GM23338 (cell line): ENCODE results near the gene MAP1LC3A. TPM values are rescaled to one million over a fixed set of nuclear protein-coding genes. Genes with fewer than 3 reads are reported as not detected.

Experiments used
- ATAC-seq: fragments of 200-7000 bp; cut with Tn5 transposase; 3 replicates; pipeline ENCODE4 v1.9.1; 2020
- DNase-seq: peaks from one replicate; pipeline ENCODE4 v3.0.0-alpha.2; 2015; ENCODE audit warnings: low spot score
- H2AFZ ChIP-seq: fragments of 200-600 bp; sonication (generic); 2 replicates; pipeline ENCODE4 v1.8.0; 2016; ENCODE audit warnings: antibody characterized with exemption, mild to moderate bottlenecking, moderate library complexity
- H3F3A ChIP-seq: fragments of 200-600 bp; sonication (generic); replicated peaks from 2 replicates; pipeline ENCODE4 v1.8.0; 2017; ENCODE audit warnings: antibody characterized with exemption, mixed run types, low read depth
- H3K27ac ChIP-seq: fragments of 200-600 bp; sonication (generic); 2 replicates; pipeline ENCODE4 v1.6.1; 2016; ENCODE audit warnings: low read depth
- H3K27me3 ChIP-seq: fragments of 200-600 bp; sonication (generic); 2 replicates; pipeline ENCODE4 v1.8.0; 2016; ENCODE audit warnings: mild to moderate bottlenecking, mixed run types, moderate library complexity; ENCODE audit not compliant: insufficient read depth
- H3K36me3 ChIP-seq: fragments of 200-600 bp; sonication (generic); 2 replicates; pipeline ENCODE4 v1.8.0; 2016; ENCODE audit warnings: mild to moderate bottlenecking; ENCODE audit not compliant: insufficient read depth
- H3K4me1 ChIP-seq: fragments of 200-600 bp; sonication (generic); 2 replicates; pipeline ENCODE4 v1.8.0; 2016; ENCODE audit warnings: mild to moderate bottlenecking, moderate library complexity; ENCODE audit not compliant: insufficient read depth
- H3K4me2 ChIP-seq: fragments of 200-600 bp; sonication (generic); 2 replicates; pipeline ENCODE4 v1.7.1; 2017; ENCODE audit warnings: mixed run types
- H3K4me3 ChIP-seq: fragments of 200-600 bp; sonication (generic); 2 replicates; pipeline ENCODE4 v1.6.1; 2016; ENCODE audit warnings: mixed run types
- H3K79me2 ChIP-seq: fragments of 200-600 bp; sonication (generic); replicated peaks from 2 replicates; pipeline ENCODE4 v1.8.0; 2017; ENCODE audit warnings: mild to moderate bottlenecking; ENCODE audit not compliant: insufficient read depth
- H3K9me2 ChIP-seq: fragments of 200-600 bp; sonication (generic); 2 replicates; pipeline ENCODE4 v1.8.0; 2017; ENCODE audit not compliant: insufficient read depth
- H4K20me1 ChIP-seq: fragments of 200-600 bp; sonication (generic); replicated peaks from 2 replicates; pipeline ENCODE4 v1.8.0; 2017; ENCODE audit warnings: mild to moderate bottlenecking; ENCODE audit not compliant: insufficient read depth
- H3K27ac Mint-ChIP-seq: 2 replicates; pipeline ENCODE4 v1.8.0; 2020; ENCODE audit warnings: inconsistent platforms, mild to moderate bottlenecking, moderate library complexity, mixed read lengths
- H3K27me3 Mint-ChIP-seq: 3 replicates; pipeline ENCODE4 v1.8.0; 2022; ENCODE audit warnings: low read depth, mild to moderate bottlenecking, moderate library complexity, mixed read lengths, inconsistent platforms; ENCODE audit not compliant: insufficient read depth, poor library complexity
- H3K36me3 Mint-ChIP-seq: 3 replicates; pipeline ENCODE4 v1.8.0; 2021; ENCODE audit warnings: low read depth, mild to moderate bottlenecking, inconsistent platforms, moderate library complexity, mixed read lengths
- H3K4me1 Mint-ChIP-seq: 3 replicates; pipeline ENCODE4 v1.8.0; 2020; ENCODE audit warnings: mild to moderate bottlenecking, inconsistent platforms, mixed read lengths
- H3K4me3 Mint-ChIP-seq: 3 replicates; pipeline ENCODE4 v1.8.0; 2021; ENCODE audit warnings: moderate library complexity, mild to moderate bottlenecking, inconsistent platforms, mixed read lengths
- H3K9me3 Mint-ChIP-seq: 3 replicates; pipeline ENCODE4 v1.8.0; 2020; ENCODE audit warnings: moderate library complexity, mild to moderate bottlenecking, inconsistent platforms, mixed read lengths
- CREB1 ChIP-seq: fragments of 250-450 bp; sonication (Bioruptor Pico); IDR thresholded peaks from 2 replicates; pipeline ENCODE4 v1.5.0; 2020; ENCODE audit warnings: low read depth, mild to moderate bottlenecking, moderate library complexity
- CTCF ChIP-seq, 2 experiments: fragments of 200-600 bp in 1 of 2; sonication (generic) in 1 of 2; conservative IDR thresholded peaks; 2 replicates each; pipeline versions ENCODE4 v1.5.1 to v1.6.1; 2016 to 2017; ENCODE audit warnings: antibody characterized with exemption in 2 of 2, low read depth in 2 of 2, mild to moderate bottlenecking in 2 of 2, moderate library complexity in 1 of 2
- EZH2 ChIP-seq: fragments of 200-600 bp; sonication (generic); IDR thresholded peaks from one replicate; pipeline ENCODE4 v1.8.0; 2017; ENCODE audit warnings: antibody characterized with exemption, mild to moderate bottlenecking, low read depth; ENCODE audit not compliant: unreplicated experiment
- EZH2phosphoT487 ChIP-seq: fragments of 200-600 bp; sonication (generic); IDR thresholded peaks from one replicate; pipeline ENCODE4 v1.8.1; 2018; ENCODE audit warnings: antibody characterized with exemption; ENCODE audit not compliant: unreplicated experiment
- JUNB ChIP-seq: IDR thresholded peaks from one replicate; pipeline ENCODE4 v1.6.1; 2016; ENCODE audit warnings: antibody characterized with exemption; ENCODE audit not compliant: unreplicated experiment
- NANOG ChIP-seq: IDR thresholded peaks from 2 replicates; pipeline ENCODE4 v1.6.1; 2016; ENCODE audit warnings: antibody characterized with exemption, borderline replicate concordance
- POLR2AphosphoS5 ChIP-seq: IDR thresholded peaks from 2 replicates; pipeline ENCODE4 v1.6.1; 2016; ENCODE audit warnings: antibody characterized with exemption, low read depth
- STAT1 ChIP-seq: IDR thresholded peaks from one replicate; pipeline ENCODE4 v1.6.1; 2016; ENCODE audit warnings: antibody characterized with exemption; ENCODE audit not compliant: unreplicated experiment
- ZNF114 ChIP-seq: fragments of 250-450 bp; sonication (Bioruptor Pico); IDR thresholded peaks from 2 replicates; pipeline ENCODE4 v1.5.0; 2020; ENCODE audit warnings: mild to moderate bottlenecking, moderate library complexity
- ZNF331 ChIP-seq: fragments of 250-450 bp; sonication (Bioruptor Pico); IDR thresholded peaks from 2 replicates; pipeline ENCODE4 v1.5.0; 2020; ENCODE audit warnings: low read depth, mild to moderate bottlenecking, moderate library complexity
- polyA plus RNA-seq: library from polyadenylated mRNA; unstranded; fragments of >200 nt; fragmentation: Nextera tagmentation; extraction: Ambion mirVana; gene quantifications from 2 replicates; pipeline ENCODE4 v1.2.1, GENCODE V29; 2016
- total RNA-seq: library from RNA; depleted of rRNA; stranded (reverse); fragments of >200 nt; shearing (Covaris generic); gene quantifications from 2 replicates; pipeline ENCODE4 v1.2.3, GENCODE V29; 2014

Gene MAP1LC3A
- total and polyA plus RNA-seq, 2 experiments from 2014 or later, result 15.2 to 15.9 TPM

GRCh38 chr20:34562641-34563040 lies 4.1 kb downstream of the MAP1LC3A start:
- no peaks in the 10 kb centered on the region; the same call in 1 of the 3 replicates for H3K36me3 Mint-ChIP-seq
- Histone ChIP-seq H3K27ac (no peak overlapping the region), H2AFZ (no peak overlapping the region), H3K79me2 (no peaks in the 10 kb centered on the region), H4K20me1 (no peaks in the 10 kb centered on the region; the same call in 1 of the 2 replicates), H3F3A (no peaks in the 10 kb centered on the region), H3K4me3 (no peak overlapping the region), H3K9me2 (no peaks in the 10 kb centered on the region), H3K4me1 (no peaks in the 10 kb centered on the region), H3K4me2 (no peak overlapping the region), H3K36me3 (no peaks in the 10 kb centered on the region), H3K27me3 (0 out of 2 replicates have a peak, but pooled peaks cover 1% of the 10 kb centered on the region)
- no peak overlapping the region for H3K27ac Mint-ChIP-seq
- peak; percentile 69 for DNase-seq
- TF ChIP-seq CREB1 (CRISPR knock-in tag), result no peak; the same call in 1 of the 2 replicates
- peak; percentile 47 to 67 for TF ChIP-seq CTCF (conservative IDR thresholded peaks at IDR 0.05; ENCODE audit: low read depth in 2 of 2)
- no peak overlapping the region for H3K4me3 Mint-ChIP-seq
- peaks cover 6% of the 10 kb centered on the region for H3K27me3 Mint-ChIP-seq
- peak; percentile 31 for ATAC-seq
- peaks cover 7% of the 10 kb centered on the region for H3K4me1 Mint-ChIP-seq
- H3K9me3 Mint-ChIP-seq, result no peaks in the 10 kb centered on the region

GRCh38 chr20:34564833-34565232 lies 6.3 kb downstream of the MAP1LC3A start:
- TF ChIP-seq ZNF114 (no peak), STAT1 (no peak), POLR2AphosphoS5 (no peak), EZH2phosphoT487 (no peak)
- peaks cover 3% of the 10 kb centered on the region for H3K27me3 Mint-ChIP-seq
- H3K9me3 Mint-ChIP-seq, result no peaks in the 10 kb centered on the region
- H3K27me3 ChIP-seq, result no peaks in the 10 kb centered on the region
- no peak overlapping the region for H3K27ac Mint-ChIP-seq
- no peak overlapping the region for H3K27ac ChIP-seq
- DNase-seq (no peak), ATAC-seq (no peak)
- no peaks in the 10 kb centered on the region for H3K9me2 ChIP-seq
- H3F3A ChIP-seq, result no peaks in the 10 kb centered on the region
- no peak overlapping the region for H3K4me3 Mint-ChIP-seq
- H3K4me2 ChIP-seq, result no peak overlapping the region
- H3K4me3 ChIP-seq, result no peak overlapping the region
- no peak overlapping the region for H2AFZ ChIP-seq
- no peaks in the 10 kb centered on the region for H3K36me3 ChIP-seq
- H3K79me2 ChIP-seq, result no peaks in the 10 kb centered on the region
- H3K36me3 Mint-ChIP-seq, result no peaks in the 10 kb centered on the region; the same call in 1 of the 3 replicates
- peaks cover 14% of the 10 kb centered on the region for H3K4me1 Mint-ChIP-seq
- H3K4me1 ChIP-seq, result no peaks in the 10 kb centered on the region
- H4K20me1 ChIP-seq, result no peaks in the 10 kb centered on the region; the same call in 1 of the 2 replicates

- H3K36me3 ChIP-seq, result no peaks in the 10 kb centered on the region
- peaks cover 25% of the 10 kb centered on the region for H3K4me1 Mint-ChIP-seq
- H3K27me3 Mint-ChIP-seq, result peaks cover 3% of the 10 kb centered on the region
- H3K27ac Mint-ChIP-seq, result peak overlapping the region; percentile 56
- no peaks in the 10 kb centered on the region for H3K27me3 ChIP-seq
- H2AFZ ChIP-seq, result no peak overlapping the region
- no peaks in the 10 kb centered on the region for H3K79me2 ChIP-seq
- H3K27ac ChIP-seq, result no peak overlapping the region
- H3K4me2 ChIP-seq, result no peak overlapping the region
- H3K36me3 Mint-ChIP-seq, result no peaks in the 10 kb centered on the region; the same call in 1 of the 3 replicates
- H3K4me3 Mint-ChIP-seq, result no peak overlapping the region
- H3F3A ChIP-seq, result no peaks in the 10 kb centered on the region
- peaks cover 6% of the 10 kb centered on the region; the same call in 1 of the 2 replicates for H3K4me1 ChIP-seq
- no peak for ATAC-seq
- H3K9me2 ChIP-seq, result no peaks in the 10 kb centered on the region
- H3K9me3 Mint-ChIP-seq, result no peaks in the 10 kb centered on the region
- no peak overlapping the region for H3K4me3 ChIP-seq
- DNase-seq, result no peak
- H4K20me1 ChIP-seq, result no peaks in the 10 kb centered on the region
- TF ChIP-seq ZNF331 (no peak), EZH2 (no peak), JUNB (no peak), ZNF114 (no peak), STAT1 (no peak), CTCF (conservative IDR thresholded peaks at IDR 0.05; ENCODE audit: low read depth in 2 of 2) (no peak), NANOG (no peak), EZH2phosphoT487 (no peak)
Observed at GRCh38 chr20:34566978-34567891, 8.7 kb downstream of the MAP1LC3A start.
